Esophagus squamous epithelium (tissue), 5 donors: Measurements from ENCODE around the gene DENND1B. TPM values are rescaled to one million over a fixed set of nuclear protein-coding genes. Genes with fewer than 3 reads are reported as not detected.

ENCODE experiments used
- DNase-seq: peaks from one replicate; lab custom pipeline; 2025; lab: John Stamatoyannopoulos, UW
- H3K27ac ChIP-seq, 4 donors: fragments of 200-600 bp; sonication (generic); one replicate each; pipeline ENCODE4 v1.5.1; 2016 to 2019; ENCODE audit warnings: mild to moderate bottlenecking in 1 of 4
- H3K27me3 ChIP-seq, 4 donors: fragments of 200-600 bp; sonication (generic); 1 replicate in 3 of 4; 2 replicates in 1 of 4; pipeline versions ENCODE4 v1.5.1 to v1.6.0; 2017 to 2021; ENCODE audit warnings: antibody characterized with exemption in 1 of 4
- H3K36me3 ChIP-seq, 3 donors: fragments of 200-600 bp; sonication (generic); one replicate each; pipeline ENCODE4 v1.5.1; 2016 to 2019
- H3K4me1 ChIP-seq, 3 donors: fragments of 200-600 bp; sonication (generic); one replicate each; pipeline ENCODE4 v1.5.1; 2017 to 2019
- H3K4me3 ChIP-seq, 4 donors: fragments of 200-600 bp; sonication (generic); 1 replicate in 3 of 4; 2 replicates in 1 of 4; pipeline ENCODE4 v1.5.1; 2016 to 2019; ENCODE audit warnings: mild to moderate bottlenecking in 2 of 4, moderate library complexity in 1 of 4
- H3K9me3 ChIP-seq, 3 donors: fragments of 200-600 bp; sonication (generic); one replicate each; pipeline ENCODE4 v1.5.1; 2016 to 2019
- POLR2A ChIP-seq, 4 donors: fragments of 450-650 bp; IDR thresholded peaks; one replicate each; pipeline ENCODE4 v1.6.1; 2017; ENCODE audit warnings: antibody characterized with exemption in 4 of 4, mild to moderate bottlenecking in 4 of 4, moderate library complexity in 3 of 4
- WGBS, 2 donors: methylation state at CpG; one replicate each; pipeline ENCODE4 v1.1.5; 2018; 5-methylcytosine and 5-hydroxymethylcytosine counted together
- intact Hi-C: fragments of 100-400 bp; cut with DNase I; formaldehyde crosslinking; loops from one replicate; pipeline ENCODE4 v1.15.0; 2022
- total RNA-seq, 4 donors: library from RNA; depleted of rRNA; stranded (reverse); fragments of >200 nt; gene quantifications; one replicate each; pipeline ENCODE4 v1.1.0, GENCODE V29; 2016
- TF ChIP-seq, protein P1 (sequence below), 6 experiments: fragments of 450-650 bp in 4 of 6; fragments of 200-600 bp in 2 of 6; sonication (generic) in 2 of 6; IDR thresholded peaks; one replicate each; pipeline ENCODE4 v1.5.1; 2016 to 2019; ENCODE audit warnings: antibody characterized with exemption in 6 of 6, mild to moderate bottlenecking in 4 of 6, moderate library complexity in 4 of 6
- donor health status: DM: yes; HTN: yes; CAD: no.

DENND1B gene
- total RNA-seq, 4 donors from 2014 or later = 13.6 to 25.5 (median 18.2) TPM

DNA sequence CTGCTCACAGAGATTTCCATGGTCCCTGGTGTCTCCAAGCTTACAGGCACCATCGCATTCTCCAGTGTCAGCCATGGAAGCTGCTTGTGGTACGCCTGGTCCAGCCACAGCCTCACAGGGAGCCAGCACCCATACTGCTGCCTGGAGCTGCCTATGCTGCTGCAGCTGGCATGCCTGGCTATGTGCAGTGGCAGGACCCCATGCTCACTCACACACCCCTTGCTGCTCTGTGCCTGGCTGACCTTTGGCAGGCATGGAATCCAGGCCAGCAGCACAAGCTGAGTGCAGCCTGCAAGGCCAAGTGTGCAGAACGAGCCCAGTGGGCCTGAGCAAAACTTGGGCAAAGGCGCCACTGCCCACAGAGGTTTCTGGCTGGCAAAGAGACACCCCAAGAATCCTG lies 26.4 kb upstream of the DENND1B start:
- no peak overlapping the region for H3K4me3 ChIP-seq

DNA sequence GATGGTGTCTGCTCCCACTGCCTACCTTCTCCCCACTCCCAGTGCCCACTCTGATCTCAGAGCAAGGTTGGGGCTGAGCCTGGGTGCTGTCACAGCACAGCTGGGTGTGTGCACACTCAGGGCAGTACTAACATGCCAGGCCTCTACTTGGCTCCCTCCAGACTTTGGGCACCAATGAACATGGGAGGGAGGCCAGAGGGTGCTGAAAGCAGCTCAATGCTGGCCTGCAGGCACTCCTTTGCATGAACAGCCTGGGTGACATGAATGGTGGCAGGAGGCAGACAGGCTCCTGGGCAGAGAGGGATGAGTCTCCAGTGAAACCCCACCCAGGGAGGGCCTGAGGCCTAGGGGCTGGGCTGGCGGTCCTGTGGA lies 25.8 kb upstream of the DENND1B start:
- peaks cover 0 to 34% (median 12%) of the 10 kb centered on the region in 3 donors for H3K9me3 ChIP-seq
- H3K27ac ChIP-seq = no peak overlapping the region
- no peaks in the 10 kb centered on the region for H3K36me3 ChIP-seq
- intact Hi-C loops = no loop called here
- TF ChIP-seq, protein P1, sequence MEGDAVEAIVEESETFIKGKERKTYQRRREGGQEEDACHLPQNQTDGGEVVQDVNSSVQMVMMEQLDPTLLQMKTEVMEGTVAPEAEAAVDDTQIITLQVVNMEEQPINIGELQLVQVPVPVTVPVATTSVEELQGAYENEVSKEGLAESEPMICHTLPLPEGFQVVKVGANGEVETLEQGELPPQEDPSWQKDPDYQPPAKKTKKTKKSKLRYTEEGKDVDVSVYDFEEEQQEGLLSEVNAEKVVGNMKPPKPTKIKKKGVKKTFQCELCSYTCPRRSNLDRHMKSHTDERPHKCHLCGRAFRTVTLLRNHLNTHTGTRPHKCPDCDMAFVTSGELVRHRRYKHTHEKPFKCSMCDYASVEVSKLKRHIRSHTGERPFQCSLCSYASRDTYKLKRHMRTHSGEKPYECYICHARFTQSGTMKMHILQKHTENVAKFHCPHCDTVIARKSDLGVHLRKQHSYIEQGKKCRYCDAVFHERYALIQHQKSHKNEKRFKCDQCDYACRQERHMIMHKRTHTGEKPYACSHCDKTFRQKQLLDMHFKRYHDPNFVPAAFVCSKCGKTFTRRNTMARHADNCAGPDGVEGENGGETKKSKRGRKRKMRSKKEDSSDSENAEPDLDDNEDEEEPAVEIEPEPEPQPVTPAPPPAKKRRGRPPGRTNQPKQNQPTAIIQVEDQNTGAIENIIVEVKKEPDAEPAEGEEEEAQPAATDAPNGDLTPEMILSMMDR (IDR thresholded peaks at IDR 0.05) = no peak
- TF ChIP-seq POLR2A (IDR thresholded peaks at IDR 0.05) = no peak
- no CpG with 5 or more reads among the region's 1 CpG for WGBS, 2 donors
- H3K27me3 ChIP-seq = no peaks in the 10 kb centered on the region
- H3K4me3 ChIP-seq = no peak overlapping the region
- peaks cover 0 to 6% (median 5%) of the 10 kb centered on the region in 3 donors for H3K4me1 ChIP-seq
- DNase-seq = no peak

More for the DNA sequence above, 26.4 kb upstream of the DENND1B start:
- Histone ChIP-seq H3K27ac (no peak overlapping the region), H3K9me3 (peaks cover 0 to 31% (median 11%) of the 10 kb centered on the region in 3 donors), H3K27me3 (no peaks in the 10 kb centered on the region), H3K36me3 (no peaks in the 10 kb centered on the region), H3K4me1 (peaks cover 0 to 6% (median 5%) of the 10 kb centered on the region in 3 donors)
- DNase-seq = no peak
- 90 to 100% methylated on average over 1 to 3 of the region's 4 CpGs for WGBS, 2 donors
- no peak for TF ChIP-seq POLR2A (IDR thresholded peaks at IDR 0.05)
- TF ChIP-seq, protein P1 (IDR thresholded peaks at IDR 0.05) = no peak
- intact Hi-C loops = no loop called here

DNA sequence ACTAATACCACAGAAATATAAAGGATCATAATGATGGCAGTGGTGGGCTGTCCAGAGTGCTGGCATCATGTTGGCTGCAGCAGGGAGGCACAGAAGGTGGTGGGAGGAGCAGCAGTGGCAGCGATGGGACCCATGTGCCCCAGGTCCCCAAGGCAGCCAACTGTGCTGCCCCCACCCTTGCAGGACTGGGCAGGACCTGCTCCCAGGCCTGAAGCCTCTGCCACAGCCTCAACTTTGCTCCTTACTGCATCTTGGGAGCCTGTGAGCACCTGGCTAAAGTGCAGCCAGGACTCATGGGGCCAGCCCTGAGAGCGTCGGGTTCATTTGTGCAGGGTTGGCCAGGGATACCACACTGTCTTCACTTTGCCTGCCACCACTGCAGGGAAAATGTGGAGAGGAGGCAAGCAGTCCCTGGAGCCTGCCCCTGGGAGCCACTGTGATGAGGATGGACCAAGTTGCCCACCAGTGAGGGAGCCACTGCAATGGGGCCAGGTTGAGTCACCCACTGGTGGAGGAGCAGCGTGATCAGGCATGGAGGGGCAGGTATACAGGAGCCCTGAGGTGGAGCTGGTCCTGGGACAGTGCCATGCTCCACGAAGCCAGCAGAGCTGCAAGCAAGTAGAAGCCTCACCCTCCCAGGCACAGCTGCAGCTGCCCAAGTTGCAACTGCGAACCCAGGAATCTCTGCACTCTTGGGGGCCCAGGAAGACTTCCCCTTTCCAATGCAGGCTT lies 25.3 kb upstream of the DENND1B start:
- no peak for DNase-seq
- H3K4me1 ChIP-seq = peaks cover 0 to 6% (median 5%) of the 10 kb centered on the region in 3 donors
- H3K27me3 ChIP-seq = no peaks in the 10 kb centered on the region
- no peak overlapping the region for H3K27ac ChIP-seq
- H3K4me3 ChIP-seq = no peak overlapping the region
- 65 to 80% methylated on average over 2 to 6 of the region's 6 CpGs for WGBS, 2 donors
- intact Hi-C loops = no loop called here
- peaks cover 0 to 34% (median 12%) of the 10 kb centered on the region in 3 donors for H3K9me3 ChIP-seq
- no peaks in the 10 kb centered on the region for H3K36me3 ChIP-seq
- no peak for TF ChIP-seq POLR2A (IDR thresholded peaks at IDR 0.05)
- TF ChIP-seq, protein P1 (IDR thresholded peaks at IDR 0.05) = no peak

DNA sequence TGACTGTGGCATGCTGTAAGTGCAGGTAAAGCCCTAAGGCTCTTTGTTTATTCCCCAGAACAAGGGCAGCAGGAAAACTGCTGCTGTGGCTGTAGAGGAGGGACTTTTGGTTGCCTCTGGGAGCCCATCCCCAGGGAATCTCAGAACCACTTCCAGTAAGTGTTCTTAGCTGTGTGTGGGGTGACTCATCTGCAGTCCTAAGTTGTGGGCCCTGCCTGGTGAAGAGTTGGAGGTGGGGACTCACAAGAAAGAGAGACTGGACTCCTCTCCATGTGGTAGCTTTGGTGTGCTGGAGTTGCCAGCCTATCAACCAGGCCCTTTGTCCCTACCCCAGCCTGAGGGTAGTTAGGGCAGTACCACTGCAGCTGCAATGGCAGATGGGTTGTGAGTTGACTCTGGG lies 24.0 kb upstream of the DENND1B start:
- H3K4me3 ChIP-seq = no peak overlapping the region
- no peaks in the 10 kb centered on the region for H3K27me3 ChIP-seq
- H3K27ac ChIP-seq = no peak overlapping the region
- intact Hi-C loops = no loop called here
- peaks cover 0 to 6% (median 5%) of the 10 kb centered on the region in 3 donors for H3K4me1 ChIP-seq
- DNase-seq = no peak
- peaks cover 0 to 34% (median 12%) of the 10 kb centered on the region in 3 donors for H3K9me3 ChIP-seq
- H3K36me3 ChIP-seq = no peaks in the 10 kb centered on the region
- TF ChIP-seq, protein P1 (IDR thresholded peaks at IDR 0.05) = no peak
- no peak for TF ChIP-seq POLR2A (IDR thresholded peaks at IDR 0.05)

DNA sequence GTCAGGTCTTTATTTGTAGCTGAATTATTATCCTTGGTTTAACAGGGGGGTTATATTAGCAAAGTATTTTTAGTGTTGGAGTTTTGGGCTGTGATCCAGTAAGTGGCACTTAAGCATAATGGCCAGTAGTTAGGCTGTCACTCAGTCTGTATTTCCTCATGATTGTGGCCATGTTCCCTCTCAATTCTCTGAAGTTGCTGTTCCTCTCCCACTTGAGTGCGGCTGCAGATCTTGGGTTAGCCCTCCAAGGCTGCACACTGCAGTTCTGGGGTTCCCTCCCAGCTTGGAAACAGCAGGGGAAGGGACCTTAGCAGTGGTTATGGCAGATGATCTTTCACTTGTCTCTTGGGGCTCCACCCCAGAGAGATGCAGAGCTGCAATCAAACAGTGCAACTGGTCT lies 23.2 kb upstream of the DENND1B start:
- DNase-seq = no peak
- Histone ChIP-seq H3K36me3 (no peaks in the 10 kb centered on the region), H3K27ac (no peak overlapping the region), H3K9me3 (peaks cover 0 to 34% (median 12%) of the 10 kb centered on the region in 3 donors), H3K27me3 (no peaks in the 10 kb centered on the region), H3K4me1 (peaks cover 0 to 6% (median 5%) of the 10 kb centered on the region in 3 donors), H3K4me3 (no peak overlapping the region)
- intact Hi-C loops = no loop called here
- TF ChIP-seq, protein P1 (IDR thresholded peaks at IDR 0.05) = no peak
- TF ChIP-seq POLR2A (IDR thresholded peaks at IDR 0.05) = no peak
- WGBS, 2 donors = 57 to 100% methylated on average over 1 of the region's 1 CpG
